Nephron progenitor cell (in vitro differentiated cells): ENCODE data around the gene RGS6.

Experiments
- DNase-seq: peaks from one replicate; pipeline ENCODE4 v3.0.0; 2021
- H3K27ac Mint-ChIP-seq: 2 replicates; pipeline ENCODE4 v1.8.0; 2021; ENCODE audit warnings: mild to moderate bottlenecking, moderate library complexity, mixed read lengths
- H3K27me3 Mint-ChIP-seq: 2 replicates; pipeline ENCODE4 v1.8.0; 2021; ENCODE audit warnings: mild to moderate bottlenecking, low read depth, mixed read lengths; ENCODE audit not compliant: poor library complexity
- H3K36me3 Mint-ChIP-seq: 2 replicates; pipeline ENCODE4 v1.8.0; 2021; ENCODE audit warnings: low read depth, mixed read lengths
- H3K4me1 Mint-ChIP-seq: 2 replicates; pipeline ENCODE4 v1.8.0; 2021; ENCODE audit warnings: mixed read lengths
- H3K4me3 Mint-ChIP-seq: 2 replicates; pipeline ENCODE4 v1.8.0; 2021; ENCODE audit warnings: mild to moderate bottlenecking, moderate library complexity, mixed read lengths
- H3K9me3 Mint-ChIP-seq: 2 replicates; pipeline ENCODE4 v1.8.0; 2021; ENCODE audit warnings: mild to moderate bottlenecking, moderate library complexity, mixed read lengths
- CTCF ChIP-seq: fragments of 200-600 bp; sonication (generic); IDR thresholded peaks from 2 replicates; pipeline ENCODE4 v1.5.0; 2021; ENCODE audit warnings: antibody characterized with exemption

The RGS6 gene

GRCh38 chr14:71959055-71959454, 26.8 kb downstream of the RGS6 start:
- H3K9me3 Mint-ChIP-seq: peaks cover 3% of the 10 kb centered on the region
- no peak for DNase-seq
- peaks cover 24% of the 10 kb centered on the region for H3K4me1 Mint-ChIP-seq
- no peak overlapping the region for H3K4me3 Mint-ChIP-seq
- no peak overlapping the region for H3K27ac Mint-ChIP-seq
- peaks cover 3% of the 10 kb centered on the region for H3K27me3 Mint-ChIP-seq
- no peak for TF ChIP-seq CTCF
- H3K36me3 Mint-ChIP-seq: no peaks in the 10 kb centered on the region

- no peak for TF ChIP-seq CTCF
- H3K9me3 Mint-ChIP-seq: no peaks in the 10 kb centered on the region
- H3K4me3 Mint-ChIP-seq: no peak overlapping the region
- no peaks in the 10 kb centered on the region for H3K36me3 Mint-ChIP-seq
- H3K27me3 Mint-ChIP-seq: peaks cover 3% of the 10 kb centered on the region
- no peak for DNase-seq
- peaks cover 24% of the 10 kb centered on the region for H3K4me1 Mint-ChIP-seq
- peak overlapping the region; percentile 40 for H3K27ac Mint-ChIP-seq
Observed at GRCh38 chr14:71960494-71961353, 28.5 kb downstream of the RGS6 start.

- Mint-ChIP-seq H3K36me3 (no peaks in the 10 kb centered on the region), H3K4me3 (no peak overlapping the region), H3K27me3 (peaks cover 3% of the 10 kb centered on the region), H3K4me1 (peaks cover 20% of the 10 kb centered on the region), H3K27ac (no peak overlapping the region), H3K9me3 (no peaks in the 10 kb centered on the region)
- no peak for DNase-seq
- TF ChIP-seq CTCF: no peak
Observed at GRCh38 chr14:71961972-71962371, 29.7 kb downstream of the RGS6 start.

GRCh38 chr14:71964716-71965115, 32.5 kb downstream of the RGS6 start:
- peaks cover 5% of the 10 kb centered on the region for H3K9me3 Mint-ChIP-seq

GRCh38 chr14:71966528-71966927, 34.3 kb downstream of the RGS6 start:
- no peaks in the 10 kb centered on the region for H3K4me1 Mint-ChIP-seq
- H3K27ac Mint-ChIP-seq: no peak overlapping the region
- peaks cover 9% of the 10 kb centered on the region for H3K9me3 Mint-ChIP-seq
- H3K27me3 Mint-ChIP-seq: peaks cover 6% of the 10 kb centered on the region
- no peak overlapping the region for H3K4me3 Mint-ChIP-seq
- DNase-seq: no peak
- no peak for TF ChIP-seq CTCF
- H3K36me3 Mint-ChIP-seq: no peaks in the 10 kb centered on the region

More at GRCh38 chr14:71964716-71965115, 32.5 kb downstream of the RGS6 start:
- Mint-ChIP-seq H3K36me3 (no peaks in the 10 kb centered on the region), H3K27ac (no peak overlapping the region), H3K4me1 (peaks cover 4% of the 10 kb centered on the region), H3K27me3 (peaks cover 3% of the 10 kb centered on the region), H3K4me3 (no peak overlapping the region)
- no peak for TF ChIP-seq CTCF
- DNase-seq: no peak

- Mint-ChIP-seq H3K4me1 (no peaks in the 10 kb centered on the region), H3K27ac (no peak overlapping the region), H3K36me3 (no peaks in the 10 kb centered on the region), H3K4me3 (no peak overlapping the region), H3K9me3 (peaks cover 9% of the 10 kb centered on the region), H3K27me3 (peaks cover 6% of the 10 kb centered on the region)
- DNase-seq: no peak
- TF ChIP-seq CTCF: no peak
Observed at GRCh38 chr14:71967704-71968103, 35.5 kb downstream of the RGS6 start.
